ENCODE measurements around the gene HBS1L. TPM values are rescaled to one million over a fixed set of nuclear protein-coding genes. Genes with fewer than 3 reads are reported as not detected.

Gene HBS1L
- total RNA-seq, 1 experiment from 2014 or later, result 81.2 TPM

DNA sequence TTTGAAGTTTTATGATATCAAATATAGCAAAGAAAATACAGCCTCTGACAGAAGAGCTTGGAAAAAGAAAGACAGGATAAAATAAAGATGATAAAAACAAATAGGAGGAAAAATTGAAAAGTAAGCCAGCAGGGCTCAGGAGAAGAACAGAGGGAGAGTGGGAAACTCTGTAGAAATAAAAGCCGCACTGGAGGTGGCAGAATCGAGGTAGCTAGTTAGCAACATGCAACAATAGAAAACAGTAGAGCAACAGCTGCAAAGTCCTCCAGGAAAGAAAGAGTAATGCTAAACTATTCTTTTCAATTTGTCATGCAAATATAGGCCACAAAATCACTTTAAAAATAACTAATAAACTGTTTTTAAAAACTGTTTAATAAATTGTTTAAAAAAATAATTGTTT lies 28.8 kb downstream of the HBS1L start:
- Histone ChIP-seq H3K36me3 (ENCODE audit: control insufficient read depth, insufficient read depth, low read length) (no peaks in the 10 kb centered on the region), H3K4me1 (no peaks in the 10 kb centered on the region), H3K4me3 (ENCODE audit: low read depth, low read length) (no peak overlapping the region), H3K9me3 (no peaks in the 10 kb centered on the region), H3K27me3 (replicated peaks; ENCODE audit: control insufficient read depth, insufficient read depth, low read length) (no peaks in the 10 kb centered on the region)
- H3K4me3 Mint-ChIP-seq (ENCODE audit: unreplicated experiment), result no peak overlapping the region
- TF ChIP-seq, protein P1, sequence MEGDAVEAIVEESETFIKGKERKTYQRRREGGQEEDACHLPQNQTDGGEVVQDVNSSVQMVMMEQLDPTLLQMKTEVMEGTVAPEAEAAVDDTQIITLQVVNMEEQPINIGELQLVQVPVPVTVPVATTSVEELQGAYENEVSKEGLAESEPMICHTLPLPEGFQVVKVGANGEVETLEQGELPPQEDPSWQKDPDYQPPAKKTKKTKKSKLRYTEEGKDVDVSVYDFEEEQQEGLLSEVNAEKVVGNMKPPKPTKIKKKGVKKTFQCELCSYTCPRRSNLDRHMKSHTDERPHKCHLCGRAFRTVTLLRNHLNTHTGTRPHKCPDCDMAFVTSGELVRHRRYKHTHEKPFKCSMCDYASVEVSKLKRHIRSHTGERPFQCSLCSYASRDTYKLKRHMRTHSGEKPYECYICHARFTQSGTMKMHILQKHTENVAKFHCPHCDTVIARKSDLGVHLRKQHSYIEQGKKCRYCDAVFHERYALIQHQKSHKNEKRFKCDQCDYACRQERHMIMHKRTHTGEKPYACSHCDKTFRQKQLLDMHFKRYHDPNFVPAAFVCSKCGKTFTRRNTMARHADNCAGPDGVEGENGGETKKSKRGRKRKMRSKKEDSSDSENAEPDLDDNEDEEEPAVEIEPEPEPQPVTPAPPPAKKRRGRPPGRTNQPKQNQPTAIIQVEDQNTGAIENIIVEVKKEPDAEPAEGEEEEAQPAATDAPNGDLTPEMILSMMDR (IDR thresholded peaks at IDR 0.05; ENCODE audit: insufficient read depth in 1 of 2, low read depth in 1 of 2, low read length in 1 of 2, severe bottlenecking in 1 of 2, unreplicated experiment in 1 of 2), result no peak
- DNase-seq, result no peak
- H3K36me3 Mint-ChIP-seq (ENCODE audit: insufficient read depth, unreplicated experiment), result peaks cover 13% of the 10 kb centered on the region
- H3K27me3 Mint-ChIP-seq (ENCODE audit: insufficient read depth, unreplicated experiment), result no peaks in the 10 kb centered on the region
- ChIA-PET CTCF (no interaction called here), POLR2A (no interaction called here)
- H3K27ac Mint-ChIP-seq (ENCODE audit: unreplicated experiment), result no peak overlapping the region
- H3K4me1 Mint-ChIP-seq (ENCODE audit: low read depth, unreplicated experiment), result no peaks in the 10 kb centered on the region
- intact Hi-C loops (cut with micrococcal nuclease; ENCODE audit: unreplicated experiment), result no loop called here
- no TSS peak for BruUV-seq (replicated peaks)
- H3K9me3 Mint-ChIP-seq (ENCODE audit: unreplicated experiment), result no peaks in the 10 kb centered on the region

DNA sequence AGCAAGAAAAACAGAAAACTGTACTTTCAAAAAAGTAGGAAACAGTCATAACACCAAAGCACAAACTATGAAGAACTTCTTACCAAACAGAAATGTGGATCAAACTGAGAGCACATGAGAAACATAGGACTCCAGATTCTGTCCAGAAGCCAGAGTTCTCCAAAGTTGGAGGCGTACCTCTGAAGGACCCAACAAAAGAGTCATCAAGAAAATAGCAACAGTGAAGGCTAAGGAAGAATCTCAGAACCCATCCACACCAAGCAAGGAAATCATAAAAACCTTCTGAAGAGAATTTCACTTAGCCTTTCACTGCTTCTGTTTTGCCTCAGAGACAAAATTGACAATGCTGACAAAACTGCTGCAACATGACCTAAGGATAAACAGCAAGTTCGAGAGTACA lies 29.4 kb downstream of the HBS1L start:
- no peaks in the 10 kb centered on the region for H3K4me1 Mint-ChIP-seq (ENCODE audit: low read depth, unreplicated experiment)
- no peaks in the 10 kb centered on the region for H3K27me3 ChIP-seq (replicated peaks; ENCODE audit: control insufficient read depth, insufficient read depth, low read length)
- no peak overlapping the region for H3K4me3 Mint-ChIP-seq (ENCODE audit: unreplicated experiment)
- no peak for DNase-seq
- TF ChIP-seq, protein P1 (IDR thresholded peaks at IDR 0.05; ENCODE audit: insufficient read depth in 1 of 2, low read depth in 1 of 2, low read length in 1 of 2, severe bottlenecking in 1 of 2, unreplicated experiment in 1 of 2), result no peak
- ChIA-PET CTCF (no interaction called here), POLR2A (no interaction called here)
- intact Hi-C loops (cut with micrococcal nuclease; ENCODE audit: unreplicated experiment), result no loop called here
- H3K36me3 Mint-ChIP-seq (ENCODE audit: insufficient read depth, unreplicated experiment), result peaks cover 13% of the 10 kb centered on the region
- no TSS peak for BruUV-seq (replicated peaks)
- no peak overlapping the region for H3K4me3 ChIP-seq (ENCODE audit: low read depth, low read length)
- no peaks in the 10 kb centered on the region for H3K27me3 Mint-ChIP-seq (ENCODE audit: insufficient read depth, unreplicated experiment)
- H3K27ac Mint-ChIP-seq (ENCODE audit: unreplicated experiment), result no peak overlapping the region
- no peaks in the 10 kb centered on the region for H3K9me3 ChIP-seq
- no peaks in the 10 kb centered on the region for H3K4me1 ChIP-seq
- H3K36me3 ChIP-seq (ENCODE audit: control insufficient read depth, insufficient read depth, low read length), result no peaks in the 10 kb centered on the region
- no peaks in the 10 kb centered on the region for H3K9me3 Mint-ChIP-seq (ENCODE audit: unreplicated experiment)

DNA sequence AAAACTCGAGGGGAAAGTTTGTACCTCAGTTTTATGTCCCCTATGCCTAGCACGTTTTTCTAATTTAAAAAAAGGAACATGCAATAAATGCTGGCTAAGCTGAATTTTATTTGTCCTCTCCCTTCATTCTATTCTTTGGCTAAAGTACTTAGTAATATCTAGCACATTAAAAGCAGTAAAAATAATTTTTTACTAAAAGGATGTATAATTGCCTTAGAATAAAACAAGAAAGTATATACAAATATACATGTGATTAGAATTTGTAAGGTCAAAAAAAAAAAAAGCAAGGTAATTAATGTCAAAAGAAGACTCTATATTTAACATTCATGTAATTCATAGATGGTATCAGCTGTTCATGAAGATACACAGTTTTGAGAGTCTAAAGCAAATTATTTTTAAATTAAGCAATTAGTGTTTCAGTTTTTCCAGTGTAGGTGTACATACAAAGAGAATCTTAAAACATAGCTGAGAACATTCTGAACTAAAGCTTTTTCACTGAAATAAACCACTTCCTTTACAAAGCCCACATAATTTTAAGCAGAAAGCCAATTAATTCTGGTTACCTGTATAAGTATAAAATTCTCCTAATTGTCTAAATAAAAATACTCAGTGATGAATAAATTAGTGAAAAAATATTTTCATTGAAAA lies 32.4 kb downstream of the HBS1L start:
- no peaks in the 10 kb centered on the region for H3K9me3 ChIP-seq
- Mint-ChIP-seq H3K36me3 (ENCODE audit: insufficient read depth, unreplicated experiment) (peaks cover 13% of the 10 kb centered on the region), H3K27ac (ENCODE audit: unreplicated experiment) (no peak overlapping the region), H3K27me3 (ENCODE audit: insufficient read depth, unreplicated experiment) (no peaks in the 10 kb centered on the region), H3K4me3 (ENCODE audit: unreplicated experiment) (no peak overlapping the region), H3K4me1 (ENCODE audit: low read depth, unreplicated experiment) (no peaks in the 10 kb centered on the region), H3K9me3 (ENCODE audit: unreplicated experiment) (no peaks in the 10 kb centered on the region)
- intact Hi-C loops (cut with micrococcal nuclease; ENCODE audit: unreplicated experiment), result no loop called here
- H3K4me3 ChIP-seq (ENCODE audit: low read depth, low read length), result no peak overlapping the region
- DNase-seq, result no peak
- H3K36me3 ChIP-seq (ENCODE audit: control insufficient read depth, insufficient read depth, low read length), result no peaks in the 10 kb centered on the region
- no peaks in the 10 kb centered on the region for H3K27me3 ChIP-seq (replicated peaks; ENCODE audit: control insufficient read depth, insufficient read depth, low read length)
- BruUV-seq (replicated peaks), result no TSS peak
- POLR2A ChIA-PET, result no interaction called here
- TF ChIP-seq, protein P1 (IDR thresholded peaks at IDR 0.05; ENCODE audit: insufficient read depth in 1 of 2, low read depth in 1 of 2, low read length in 1 of 2, severe bottlenecking in 1 of 2, unreplicated experiment in 1 of 2), result no peak
- no peaks in the 10 kb centered on the region for H3K4me1 ChIP-seq
- CTCF ChIA-PET, result no interaction called here

Data from Caco-2 (cell line).